Measurements from ENCODE around the gene ARHGAP15.

- TF ChIP-seq CTCF (conservative IDR thresholded peaks at IDR 0.05), result no peak
- TF ChIP-seq EZH2 (IDR thresholded peaks at IDR 0.05; ENCODE audit: low read depth), result no peak
Measured at GRCh38 chr2:143144813-143145455, 15.7 kb downstream of the ARHGAP15 start.
